Kidney epithelial cell (primary cell): ENCODE results near the gene ALOX15. TPM values are rescaled to one million over a fixed set of nuclear protein-coding genes. Genes with fewer than 3 reads are reported as not detected.

Experiments
- DNase-seq: peaks from one replicate; pipeline ENCODE4 v3.0.0-alpha.2; 2010; ENCODE audit warnings: low read depth
- H3K27me3 ChIP-seq: 2 replicates; pipeline ENCODE4 v1.6.0; 2011; ENCODE audit warnings: low read length; ENCODE audit not compliant: control insufficient read depth, insufficient read depth
- H3K36me3 ChIP-seq: 2 replicates; pipeline ENCODE4 v1.5.1; 2011; ENCODE audit warnings: low read length; ENCODE audit not compliant: control insufficient read depth, insufficient read depth
- H3K4me3 ChIP-seq: 2 replicates; pipeline ENCODE4 v1.5.1; 2011; ENCODE audit warnings: low read depth, mild to moderate bottlenecking, control low read depth, low read length
- total RNA-seq: library from RNA; depleted of rRNA; stranded (reverse); fragments of >200 nt; gene quantifications from 2 replicates; pipeline ENCODE4 v1.2.3, GENCODE V29; 2015
- TF ChIP-seq, protein P1 (sequence below): IDR thresholded peaks from 2 replicates; pipeline ENCODE4 v1.5.1; 2011; ENCODE audit warnings: mild to moderate bottlenecking, moderate library complexity, low read length, control low read depth, inconsistent platforms; ENCODE audit not compliant: insufficient read depth, poor library complexity, severe bottlenecking

The ALOX15 gene
- total RNA-seq, 1 donor from 2014 or later = not detected

DNA sequence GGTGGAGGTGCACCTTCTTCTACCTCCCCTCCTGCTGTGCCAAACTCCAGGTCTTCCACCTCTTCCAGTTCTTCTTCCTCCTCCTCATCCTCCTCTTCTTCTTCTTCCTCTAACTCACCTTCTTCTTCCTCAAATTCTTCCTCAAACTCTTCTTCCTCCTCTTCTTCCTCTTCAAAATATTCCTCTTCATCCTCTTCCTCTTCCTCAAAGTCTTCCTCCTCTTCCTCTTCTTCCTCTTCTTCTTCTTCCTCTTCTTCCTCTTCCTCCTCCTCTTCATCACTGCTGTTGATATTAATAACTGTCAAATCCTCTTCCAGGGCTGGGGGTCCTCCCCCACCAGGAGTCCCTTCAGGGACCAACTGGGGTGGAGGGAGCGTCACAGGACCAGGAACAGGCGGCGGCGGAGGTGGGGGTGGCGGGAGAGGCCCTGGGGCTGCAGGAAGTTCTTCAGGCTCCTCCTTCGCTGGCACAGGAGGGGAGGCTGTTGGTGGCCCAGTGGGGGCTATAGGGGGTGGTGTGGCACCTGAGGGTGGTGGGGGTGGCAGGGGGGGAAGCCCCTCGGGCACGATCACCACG, 30.7 kb upstream of the ALOX15 start:
- peaks cover 2% of the 10 kb centered on the region for H3K36me3 ChIP-seq
- no peak overlapping the region for H3K4me3 ChIP-seq
- no peak for DNase-seq
- no peaks in the 10 kb centered on the region for H3K27me3 ChIP-seq
- TF ChIP-seq, protein P1, sequence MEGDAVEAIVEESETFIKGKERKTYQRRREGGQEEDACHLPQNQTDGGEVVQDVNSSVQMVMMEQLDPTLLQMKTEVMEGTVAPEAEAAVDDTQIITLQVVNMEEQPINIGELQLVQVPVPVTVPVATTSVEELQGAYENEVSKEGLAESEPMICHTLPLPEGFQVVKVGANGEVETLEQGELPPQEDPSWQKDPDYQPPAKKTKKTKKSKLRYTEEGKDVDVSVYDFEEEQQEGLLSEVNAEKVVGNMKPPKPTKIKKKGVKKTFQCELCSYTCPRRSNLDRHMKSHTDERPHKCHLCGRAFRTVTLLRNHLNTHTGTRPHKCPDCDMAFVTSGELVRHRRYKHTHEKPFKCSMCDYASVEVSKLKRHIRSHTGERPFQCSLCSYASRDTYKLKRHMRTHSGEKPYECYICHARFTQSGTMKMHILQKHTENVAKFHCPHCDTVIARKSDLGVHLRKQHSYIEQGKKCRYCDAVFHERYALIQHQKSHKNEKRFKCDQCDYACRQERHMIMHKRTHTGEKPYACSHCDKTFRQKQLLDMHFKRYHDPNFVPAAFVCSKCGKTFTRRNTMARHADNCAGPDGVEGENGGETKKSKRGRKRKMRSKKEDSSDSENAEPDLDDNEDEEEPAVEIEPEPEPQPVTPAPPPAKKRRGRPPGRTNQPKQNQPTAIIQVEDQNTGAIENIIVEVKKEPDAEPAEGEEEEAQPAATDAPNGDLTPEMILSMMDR = no peak

DNA sequence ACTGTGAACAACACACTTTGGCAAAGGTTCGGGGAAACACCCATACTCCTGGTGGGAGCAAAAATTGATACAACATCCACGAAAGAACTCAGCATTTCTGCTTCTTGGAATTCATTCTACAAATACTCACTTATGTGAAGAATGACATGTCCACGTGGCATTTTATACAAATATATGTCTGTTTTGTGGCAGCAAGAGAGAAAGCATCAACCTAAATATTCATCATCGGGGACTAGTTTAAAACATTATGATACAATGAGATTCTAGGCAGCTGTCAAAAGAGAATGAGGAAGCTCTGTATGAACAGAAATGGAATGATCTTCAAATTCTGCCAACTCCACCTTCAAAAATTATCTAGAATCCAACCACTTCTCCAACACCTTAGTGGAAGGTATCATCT, 25.7 kb upstream of the ALOX15 start:
- peaks cover 1% of the 10 kb centered on the region for H3K36me3 ChIP-seq
- peaks cover 7% of the 10 kb centered on the region for H3K27me3 ChIP-seq
- H3K4me3 ChIP-seq = no peak overlapping the region
- TF ChIP-seq, protein P1 = no peak
- no peak for DNase-seq

DNA sequence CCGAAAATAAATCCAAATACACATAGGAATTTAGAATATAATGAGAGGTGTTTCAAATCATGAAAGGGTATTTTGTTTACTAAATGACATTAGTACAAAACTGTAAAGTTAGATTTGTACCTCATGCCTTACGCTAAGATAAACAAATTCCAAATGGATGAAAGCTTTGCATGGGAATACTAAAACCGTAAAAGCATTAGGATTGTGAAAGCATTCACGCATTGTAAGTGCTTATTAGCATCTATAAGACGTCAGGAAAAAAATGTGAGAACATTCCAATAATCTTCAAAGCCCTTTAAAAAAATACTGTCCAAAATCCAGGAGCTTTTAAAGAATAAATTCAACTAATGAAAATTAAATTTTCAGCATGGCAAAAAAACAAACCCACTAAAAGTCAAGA, 24.8 kb upstream of the ALOX15 start:
- H3K36me3 ChIP-seq = peaks cover 1% of the 10 kb centered on the region
- peaks cover 7% of the 10 kb centered on the region for H3K27me3 ChIP-seq
- H3K4me3 ChIP-seq = no peak overlapping the region
- no peak for DNase-seq
- TF ChIP-seq, protein P1 = no peak

DNA sequence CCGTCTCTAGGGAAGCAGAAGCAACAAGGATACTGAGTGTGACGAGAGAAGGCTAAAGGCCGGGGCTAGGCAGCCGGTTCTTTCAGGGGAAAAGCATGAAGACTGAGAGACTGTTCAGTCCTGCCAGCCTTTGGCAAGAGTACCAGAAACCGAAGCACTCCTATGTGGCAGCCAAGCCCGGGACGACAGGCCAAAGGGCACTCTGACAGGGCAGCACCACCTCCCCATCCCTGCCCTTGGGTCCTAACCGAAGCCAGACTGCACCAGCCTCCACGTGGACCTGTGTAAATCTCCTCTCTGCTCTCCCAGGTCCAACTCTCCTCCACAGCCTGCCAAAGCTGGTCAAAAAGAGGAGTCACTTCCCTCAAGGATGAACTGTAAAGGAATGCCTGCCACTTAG, 23.5 kb upstream of the ALOX15 start:
- peaks cover 7% of the 10 kb centered on the region for H3K27me3 ChIP-seq
- no peak for DNase-seq
- H3K36me3 ChIP-seq = no peaks in the 10 kb centered on the region
- TF ChIP-seq, protein P1 = no peak
- no peak overlapping the region for H3K4me3 ChIP-seq

DNA sequence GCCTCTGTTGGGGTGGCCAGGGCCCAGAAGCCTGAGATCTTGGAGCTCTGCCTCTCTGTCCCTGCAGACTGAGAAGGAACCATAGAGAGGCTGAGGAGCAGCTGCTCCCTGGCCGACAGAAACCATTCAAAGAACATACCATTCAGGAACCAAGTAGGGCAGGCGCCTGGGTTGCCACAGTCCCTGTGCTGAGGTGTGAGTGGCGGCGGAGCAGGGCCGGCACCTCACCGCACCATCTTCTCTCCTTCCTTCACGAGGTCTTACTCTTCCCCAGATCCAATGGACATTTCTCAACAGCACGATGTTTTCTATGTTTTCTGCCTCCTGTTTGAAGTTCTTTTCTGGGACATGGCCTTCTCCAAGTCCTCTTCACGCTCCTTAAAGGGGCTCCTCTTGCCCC, 22.8 kb upstream of the ALOX15 start:
- H3K36me3 ChIP-seq = no peaks in the 10 kb centered on the region
- DNase-seq = no peak
- H3K4me3 ChIP-seq = no peak overlapping the region
- TF ChIP-seq, protein P1 = no peak
- H3K27me3 ChIP-seq = peaks cover 7% of the 10 kb centered on the region

DNA sequence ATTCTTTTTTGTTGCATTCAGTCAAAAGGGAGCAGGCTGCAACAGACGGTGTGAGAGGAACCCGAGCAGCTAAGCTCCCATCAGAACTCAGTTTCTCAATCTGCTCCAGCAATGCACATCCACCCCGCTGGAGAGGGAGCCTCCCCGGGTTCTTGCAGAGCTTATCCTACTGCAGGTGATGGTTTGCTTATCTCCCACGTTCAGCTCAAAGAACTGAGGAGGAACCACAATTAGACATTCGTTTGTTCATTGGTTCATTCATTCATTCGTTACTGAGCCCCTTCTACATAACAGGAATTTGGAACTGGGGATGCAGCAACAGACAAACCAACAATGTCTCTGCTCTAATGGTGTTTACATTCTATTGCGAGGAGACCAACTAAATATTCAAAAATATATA, 22.2 kb upstream of the ALOX15 start:
- H3K4me3 ChIP-seq = no peak overlapping the region
- H3K27me3 ChIP-seq = peaks cover 7% of the 10 kb centered on the region
- H3K36me3 ChIP-seq = no peaks in the 10 kb centered on the region
- DNase-seq = no peak
- TF ChIP-seq, protein P1 = no peak
